ENCODE measurements around the gene SOX6.

DNA sequence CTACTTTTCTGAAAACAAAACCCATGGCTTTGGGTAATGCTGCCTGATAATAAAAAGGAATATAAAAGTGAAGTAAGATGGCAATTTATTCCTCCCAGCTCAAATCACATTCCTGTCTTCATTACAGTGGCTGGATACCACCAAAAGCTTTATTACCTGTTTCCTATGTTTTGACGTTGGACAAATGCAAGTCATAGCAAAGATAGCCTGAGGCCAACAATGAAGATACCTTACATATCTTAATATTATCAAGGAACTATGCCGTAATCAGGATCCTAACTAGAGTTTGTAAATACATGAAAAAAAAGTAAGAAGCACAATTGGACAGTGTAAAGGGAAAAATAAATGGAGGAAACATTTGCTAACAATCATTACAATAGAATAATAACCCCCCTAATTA, 202.4 kb downstream of the SOX6 start:
- TF ChIP-seq, protein P1, sequence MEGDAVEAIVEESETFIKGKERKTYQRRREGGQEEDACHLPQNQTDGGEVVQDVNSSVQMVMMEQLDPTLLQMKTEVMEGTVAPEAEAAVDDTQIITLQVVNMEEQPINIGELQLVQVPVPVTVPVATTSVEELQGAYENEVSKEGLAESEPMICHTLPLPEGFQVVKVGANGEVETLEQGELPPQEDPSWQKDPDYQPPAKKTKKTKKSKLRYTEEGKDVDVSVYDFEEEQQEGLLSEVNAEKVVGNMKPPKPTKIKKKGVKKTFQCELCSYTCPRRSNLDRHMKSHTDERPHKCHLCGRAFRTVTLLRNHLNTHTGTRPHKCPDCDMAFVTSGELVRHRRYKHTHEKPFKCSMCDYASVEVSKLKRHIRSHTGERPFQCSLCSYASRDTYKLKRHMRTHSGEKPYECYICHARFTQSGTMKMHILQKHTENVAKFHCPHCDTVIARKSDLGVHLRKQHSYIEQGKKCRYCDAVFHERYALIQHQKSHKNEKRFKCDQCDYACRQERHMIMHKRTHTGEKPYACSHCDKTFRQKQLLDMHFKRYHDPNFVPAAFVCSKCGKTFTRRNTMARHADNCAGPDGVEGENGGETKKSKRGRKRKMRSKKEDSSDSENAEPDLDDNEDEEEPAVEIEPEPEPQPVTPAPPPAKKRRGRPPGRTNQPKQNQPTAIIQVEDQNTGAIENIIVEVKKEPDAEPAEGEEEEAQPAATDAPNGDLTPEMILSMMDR (IDR thresholded peaks at IDR 0.05; ENCODE audit: low read depth, low read length, poor library complexity, severe bottlenecking): no peak
- no peak for TF ChIP-seq EZH2phosphoT487 (IDR thresholded peaks at IDR 0.05; ENCODE audit: borderline replicate concordance, low read length)
